ENCODE measurements around the gene CTIF. TPM values are rescaled to one million over a fixed set of nuclear protein-coding genes. Genes with fewer than 3 reads are reported as not detected.

The CTIF gene
- total and polyA plus RNA-seq, 7 experiments from 2014 or later, result 1.3 to 11.2 (median 2.5) TPM; not detected in 2

- DNase-seq (no peak), ATAC-seq (no peak)
- peaks cover 0 to 6% (median 1%) of the 10 kb centered on the region in 11 donors for H3K9me3 Mint-ChIP-seq
- no peak overlapping the region for H3K27ac Mint-ChIP-seq
- no peak overlapping the region for H3K4me3 Mint-ChIP-seq
- Histone ChIP-seq H3K27ac (ENCODE audit: low read depth, low read length) (no peak overlapping the region), H3K36me3 (ENCODE audit: control insufficient read depth in 2 of 3, insufficient read depth in 3 of 3, low read length in 3 of 3) (no peaks in the 10 kb centered on the region), H3K27me3 (ENCODE audit: control insufficient read depth in 2 of 2, insufficient read depth in 2 of 2, low read length in 2 of 2) (no peaks in the 10 kb centered on the region), H3K9me3 (ENCODE audit: control insufficient read depth in 2 of 3, low read length in 3 of 3) (no peaks in the 10 kb centered on the region), H3K4me1 (ENCODE audit: control insufficient read depth in 2 of 2, insufficient read depth in 2 of 2, low read length in 2 of 2) (no peaks in the 10 kb centered on the region), H3K4me3 (ENCODE audit: low read length) (no peak overlapping the region)
- peaks cover 0 to 2% (median 0%) of the 10 kb centered on the region in 7 donors for H3K4me1 Mint-ChIP-seq
- ChIA-PET CTCF (no interaction called here), POLR2A (no interaction called here)
- peaks cover 0 to 6% (median 0%) of the 10 kb centered on the region in 5 donors for H3K27me3 Mint-ChIP-seq
- intact Hi-C loops (cut with micrococcal nuclease), result no loop called here
- no peaks in the 10 kb centered on the region for H3K36me3 Mint-ChIP-seq
These were observed 38.8 kb downstream of the CTIF start for GRCh38 chr18:48577478-48578190.

GRCh38 chr18:48578289-48578688 lies 39.5 kb downstream of the CTIF start:
- intact Hi-C loops (cut with micrococcal nuclease), result no loop called here
- Histone ChIP-seq H3K4me3 (ENCODE audit: low read length) (no peak overlapping the region), H3K27me3 (ENCODE audit: control insufficient read depth in 2 of 2, insufficient read depth in 2 of 2, low read length in 2 of 2) (no peaks in the 10 kb centered on the region), H3K36me3 (ENCODE audit: control insufficient read depth in 2 of 3, insufficient read depth in 3 of 3, low read length in 3 of 3) (no peaks in the 10 kb centered on the region), H3K27ac (ENCODE audit: low read depth, low read length) (no peak overlapping the region), H3K9me3 (ENCODE audit: control insufficient read depth in 2 of 3, low read length in 3 of 3) (no peaks in the 10 kb centered on the region), H3K4me1 (ENCODE audit: control insufficient read depth in 2 of 2, insufficient read depth in 2 of 2, low read length in 2 of 2) (no peaks in the 10 kb centered on the region)
- H3K4me3 Mint-ChIP-seq, result no peak overlapping the region
- CTCF ChIA-PET, result no interaction called here
- peaks cover 0 to 6% (median 1%) of the 10 kb centered on the region in 11 donors for H3K9me3 Mint-ChIP-seq
- no peak for ATAC-seq
- no peak for DNase-seq
- H3K27me3 Mint-ChIP-seq, result peaks cover 0 to 6% (median 0%) of the 10 kb centered on the region in 5 donors
- H3K27ac Mint-ChIP-seq, result no peak overlapping the region
- H3K36me3 Mint-ChIP-seq, result no peaks in the 10 kb centered on the region
- POLR2A ChIA-PET, result no interaction called here
- H3K4me1 Mint-ChIP-seq, result peaks cover 0 to 2% (median 0%) of the 10 kb centered on the region in 7 donors

DNA sequence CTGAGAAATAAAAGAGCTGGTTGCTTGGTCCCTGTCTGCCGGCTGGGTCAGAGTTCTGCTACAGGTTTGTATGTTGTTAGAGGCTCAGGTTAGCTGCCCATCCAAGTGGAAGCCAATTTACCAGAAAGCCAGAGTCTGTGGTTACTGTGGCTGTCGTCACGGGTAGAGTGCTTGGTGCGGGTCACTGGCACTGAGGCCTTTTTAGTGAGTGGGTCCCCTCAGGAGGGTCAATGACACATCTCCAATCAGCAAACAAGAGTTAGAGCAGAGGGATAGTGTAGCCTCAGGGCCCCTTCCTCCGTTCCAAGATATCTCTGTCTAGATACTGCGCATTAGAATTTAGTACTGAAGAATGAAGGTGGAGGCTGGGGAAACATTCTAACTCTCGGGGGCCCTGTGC lies 41.2 kb downstream of the CTIF start:
- H3K27me3 Mint-ChIP-seq, result peaks cover 0 to 6% (median 2%) of the 10 kb centered on the region in 5 donors
- DNase-seq, result no peak
- H3K4me3 Mint-ChIP-seq, result no peak overlapping the region
- peaks cover 0 to 6% (median 1%) of the 10 kb centered on the region in 11 donors for H3K9me3 Mint-ChIP-seq
- no peaks in the 10 kb centered on the region for H3K27me3 ChIP-seq (ENCODE audit: control insufficient read depth in 2 of 2, insufficient read depth in 2 of 2, low read length in 2 of 2)
- no peaks in the 10 kb centered on the region for H3K9me3 ChIP-seq (ENCODE audit: control insufficient read depth in 2 of 3, low read length in 3 of 3)
- H3K36me3 ChIP-seq (ENCODE audit: control insufficient read depth in 2 of 3, insufficient read depth in 3 of 3, low read length in 3 of 3), result no peaks in the 10 kb centered on the region
- intact Hi-C loops (cut with micrococcal nuclease), result no loop called here
- no peaks in the 10 kb centered on the region for H3K4me1 ChIP-seq (ENCODE audit: control insufficient read depth in 2 of 2, insufficient read depth in 2 of 2, low read length in 2 of 2)
- no peak overlapping the region for H3K27ac ChIP-seq (ENCODE audit: low read depth, low read length)
- H3K36me3 Mint-ChIP-seq, result no peaks in the 10 kb centered on the region
- ChIA-PET CTCF (no interaction called here), POLR2A (no interaction called here)
- no peak overlapping the region for H3K4me3 ChIP-seq (ENCODE audit: low read length)
- no peak for ATAC-seq
- H3K4me1 Mint-ChIP-seq, result peaks cover 0 to 2% (median 0%) of the 10 kb centered on the region in 7 donors
- no peak overlapping the region for H3K27ac Mint-ChIP-seq

DNA sequence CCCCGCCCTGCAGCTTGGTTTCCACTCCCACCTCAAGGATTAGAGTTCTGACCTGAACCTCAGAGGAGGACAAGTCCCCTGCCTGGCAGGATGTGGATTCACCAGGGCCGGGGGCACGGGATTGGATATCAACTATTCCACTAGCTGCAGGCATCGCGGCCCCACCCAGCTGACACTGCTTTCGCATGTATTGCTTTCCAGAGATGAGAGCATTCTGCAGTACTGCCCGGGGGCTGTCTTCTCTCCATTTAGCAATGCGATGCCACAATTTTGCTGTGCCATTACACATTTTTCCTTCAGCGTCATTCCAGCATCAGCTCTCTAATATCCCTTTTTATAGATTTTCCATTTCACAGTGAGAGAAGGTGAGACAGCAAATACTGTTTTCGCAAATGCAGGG lies 42.0 kb downstream of the CTIF start:
- CTCF ChIA-PET, result no interaction called here
- Mint-ChIP-seq H3K36me3 (no peaks in the 10 kb centered on the region), H3K27me3 (peaks cover 0 to 6% (median 2%) of the 10 kb centered on the region in 5 donors), H3K4me1 (peaks cover 0 to 2% (median 0%) of the 10 kb centered on the region in 7 donors), H3K9me3 (peaks cover 0 to 6% (median 1%) of the 10 kb centered on the region in 11 donors), H3K4me3 (no peak overlapping the region), H3K27ac (no peak overlapping the region)
- no peak for ATAC-seq
- Histone ChIP-seq H3K27me3 (ENCODE audit: control insufficient read depth in 2 of 2, insufficient read depth in 2 of 2, low read length in 2 of 2) (no peaks in the 10 kb centered on the region), H3K36me3 (ENCODE audit: control insufficient read depth in 2 of 3, insufficient read depth in 3 of 3, low read length in 3 of 3) (no peaks in the 10 kb centered on the region), H3K4me1 (ENCODE audit: control insufficient read depth in 2 of 2, insufficient read depth in 2 of 2, low read length in 2 of 2) (no peaks in the 10 kb centered on the region), H3K27ac (ENCODE audit: low read depth, low read length) (no peak overlapping the region), H3K4me3 (ENCODE audit: low read length) (no peak overlapping the region), H3K9me3 (ENCODE audit: control insufficient read depth in 2 of 3, low read length in 3 of 3) (no peaks in the 10 kb centered on the region)
- POLR2A ChIA-PET, result no interaction called here
- no peak for DNase-seq
- intact Hi-C loops (cut with micrococcal nuclease), result no loop called here

- ChIA-PET POLR2A (no interaction called here), CTCF (no interaction called here)
- Mint-ChIP-seq H3K27me3 (peaks cover 0 to 6% (median 2%) of the 10 kb centered on the region in 5 donors), H3K27ac (no peak overlapping the region), H3K36me3 (no peaks in the 10 kb centered on the region), H3K4me3 (no peak overlapping the region), H3K9me3 (peaks cover 0 to 6% (median 1%) of the 10 kb centered on the region in 11 donors), H3K4me1 (peaks cover 0 to 2% (median 0%) of the 10 kb centered on the region in 7 donors)
- Histone ChIP-seq H3K27me3 (ENCODE audit: control insufficient read depth in 2 of 2, insufficient read depth in 2 of 2, low read length in 2 of 2) (no peaks in the 10 kb centered on the region), H3K4me1 (ENCODE audit: control insufficient read depth in 2 of 2, insufficient read depth in 2 of 2, low read length in 2 of 2) (no peaks in the 10 kb centered on the region), H3K36me3 (ENCODE audit: control insufficient read depth in 2 of 3, insufficient read depth in 3 of 3, low read length in 3 of 3) (no peaks in the 10 kb centered on the region), H3K4me3 (ENCODE audit: low read length) (no peak overlapping the region), H3K27ac (ENCODE audit: low read depth, low read length) (no peak overlapping the region), H3K9me3 (ENCODE audit: control insufficient read depth in 2 of 3, low read length in 3 of 3) (no peaks in the 10 kb centered on the region)
- DNase-seq (no peak), ATAC-seq (no peak)
- intact Hi-C loops (cut with micrococcal nuclease), result no loop called here
These were observed 42.4 kb downstream of the CTIF start for GRCh38 chr18:48581206-48581605.

GRCh38 chr18:48581941-48582340 lies 43.1 kb downstream of the CTIF start:
- no peak overlapping the region for H3K27ac Mint-ChIP-seq
- H3K4me3 Mint-ChIP-seq, result no peak overlapping the region
- no peaks in the 10 kb centered on the region for H3K36me3 Mint-ChIP-seq
- Histone ChIP-seq H3K9me3 (ENCODE audit: control insufficient read depth in 2 of 3, low read length in 3 of 3) (no peaks in the 10 kb centered on the region), H3K36me3 (ENCODE audit: control insufficient read depth in 2 of 3, insufficient read depth in 3 of 3, low read length in 3 of 3) (no peaks in the 10 kb centered on the region), H3K4me3 (ENCODE audit: low read length) (no peak overlapping the region), H3K4me1 (ENCODE audit: control insufficient read depth in 2 of 2, insufficient read depth in 2 of 2, low read length in 2 of 2) (no peaks in the 10 kb centered on the region), H3K27me3 (ENCODE audit: control insufficient read depth in 2 of 2, insufficient read depth in 2 of 2, low read length in 2 of 2) (no peaks in the 10 kb centered on the region), H3K27ac (ENCODE audit: low read depth, low read length) (no peak overlapping the region)
- H3K9me3 Mint-ChIP-seq, result peaks cover 0 to 6% (median 1%) of the 10 kb centered on the region in 11 donors
- POLR2A ChIA-PET, result no interaction called here
- DNase-seq, result no peak
- peaks cover 0 to 2% (median 0%) of the 10 kb centered on the region in 7 donors for H3K4me1 Mint-ChIP-seq
- no peak for ATAC-seq
- peaks cover 0 to 6% (median 2%) of the 10 kb centered on the region in 5 donors for H3K27me3 Mint-ChIP-seq
- intact Hi-C loops (cut with micrococcal nuclease), result no loop called here
- CTCF ChIA-PET, result no interaction called here

- Mint-ChIP-seq H3K36me3 (no peaks in the 10 kb centered on the region), H3K27me3 (peaks cover 0 to 6% (median 2%) of the 10 kb centered on the region in 5 donors), H3K4me3 (no peak overlapping the region), H3K9me3 (peaks cover 0 to 4% (median 1%) of the 10 kb centered on the region in 11 donors), H3K4me1 (peaks cover 0 to 2% (median 0%) of the 10 kb centered on the region in 7 donors), H3K27ac (no peak overlapping the region)
- H3K27ac ChIP-seq (ENCODE audit: low read depth, low read length), result no peak overlapping the region
- no peaks in the 10 kb centered on the region for H3K4me1 ChIP-seq (ENCODE audit: control insufficient read depth in 2 of 2, insufficient read depth in 2 of 2, low read length in 2 of 2)
- H3K27me3 ChIP-seq (ENCODE audit: control insufficient read depth in 2 of 2, insufficient read depth in 2 of 2, low read length in 2 of 2), result no peaks in the 10 kb centered on the region
- ChIA-PET CTCF (no interaction called here), POLR2A (no interaction called here)
- ATAC-seq, result no peak
- H3K4me3 ChIP-seq (ENCODE audit: low read length), result no peak overlapping the region
- H3K36me3 ChIP-seq (ENCODE audit: control insufficient read depth in 2 of 3, insufficient read depth in 3 of 3, low read length in 3 of 3), result no peaks in the 10 kb centered on the region
- H3K9me3 ChIP-seq (ENCODE audit: control insufficient read depth in 2 of 3, low read length in 3 of 3), result no peaks in the 10 kb centered on the region
- DNase-seq, result no peak
- intact Hi-C loops (cut with micrococcal nuclease), result no loop called here
These were observed 44.1 kb downstream of the CTIF start for GRCh38 chr18:48582946-48583345.

Data from naive thymus-derived CD4-positive, alpha-beta T cell (primary cell).